GM13976 (cell line): ENCODE measurements around the gene VPREB3.

Experiments used
- DNase-seq: peaks from one replicate; pipeline ENCODE4 v3.0.0; 2012; ENCODE audit warnings: low spot score
- CTCF ChIP-seq: IDR thresholded peaks from 2 replicates; pipeline ENCODE4 v1.5.1; 2012; ENCODE audit warnings: borderline replicate concordance, mild to moderate bottlenecking; ENCODE audit not compliant: insufficient read depth; ENCODE audit errors: extremely low read depth, missing control alignments, control extremely low read depth
- in situ Hi-C: fragments of 300-500 bp; cut with MboI; formaldehyde crosslinking; loops from one replicate; pipeline ENCODE4 v1.12.0; 2022; ENCODE audit warnings: low sequenced_read_pairs, mixed read lengths, inconsistent platforms; ENCODE audit not compliant: unreplicated experiment

VPREB3 gene

DNA sequence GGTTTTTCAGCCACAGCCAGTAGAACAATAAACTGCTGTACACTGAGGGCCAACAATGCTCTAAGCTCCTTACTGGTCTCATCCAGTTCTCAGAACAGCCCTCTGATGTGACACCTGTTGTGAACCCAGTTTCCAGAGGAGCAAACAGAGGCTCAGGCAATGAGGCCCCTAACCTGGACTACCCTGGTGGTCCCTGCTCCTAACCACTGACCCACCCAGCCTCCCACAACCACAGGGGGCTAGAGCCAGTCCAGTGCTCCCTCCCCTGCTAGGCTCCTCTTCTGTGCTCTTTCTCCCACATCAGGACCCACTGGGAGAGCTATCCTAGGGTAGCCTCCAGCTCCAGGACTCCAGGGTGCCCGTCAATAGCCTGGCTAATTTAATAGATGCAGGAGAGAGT lies 28.5 kb upstream of the VPREB3 start:
- no peak for DNase-seq
- in situ Hi-C loops: no loop called here
- no peak for TF ChIP-seq CTCF

DNA sequence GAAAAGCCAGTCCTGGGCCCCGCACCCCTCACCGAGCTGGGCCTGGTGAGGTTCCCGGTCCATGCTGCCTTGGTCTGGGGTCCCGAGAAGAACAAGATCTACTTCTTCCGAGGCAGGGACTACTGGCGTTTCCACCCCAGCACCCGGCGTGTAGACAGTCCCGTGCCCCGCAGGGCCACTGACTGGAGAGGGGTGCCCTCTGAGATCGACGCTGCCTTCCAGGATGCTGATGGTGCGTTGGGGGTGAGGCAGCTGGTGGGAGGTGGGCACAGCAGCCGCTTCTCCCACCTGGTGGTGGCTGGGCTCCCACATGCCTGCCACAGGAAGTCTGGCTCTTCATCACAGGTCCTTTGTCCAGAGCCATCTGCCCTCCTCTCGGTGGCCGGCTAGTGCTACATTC lies 28.0 kb upstream of the VPREB3 start:
- in situ Hi-C loops: no loop called here
- no peak for DNase-seq
- TF ChIP-seq CTCF: no peak

DNA sequence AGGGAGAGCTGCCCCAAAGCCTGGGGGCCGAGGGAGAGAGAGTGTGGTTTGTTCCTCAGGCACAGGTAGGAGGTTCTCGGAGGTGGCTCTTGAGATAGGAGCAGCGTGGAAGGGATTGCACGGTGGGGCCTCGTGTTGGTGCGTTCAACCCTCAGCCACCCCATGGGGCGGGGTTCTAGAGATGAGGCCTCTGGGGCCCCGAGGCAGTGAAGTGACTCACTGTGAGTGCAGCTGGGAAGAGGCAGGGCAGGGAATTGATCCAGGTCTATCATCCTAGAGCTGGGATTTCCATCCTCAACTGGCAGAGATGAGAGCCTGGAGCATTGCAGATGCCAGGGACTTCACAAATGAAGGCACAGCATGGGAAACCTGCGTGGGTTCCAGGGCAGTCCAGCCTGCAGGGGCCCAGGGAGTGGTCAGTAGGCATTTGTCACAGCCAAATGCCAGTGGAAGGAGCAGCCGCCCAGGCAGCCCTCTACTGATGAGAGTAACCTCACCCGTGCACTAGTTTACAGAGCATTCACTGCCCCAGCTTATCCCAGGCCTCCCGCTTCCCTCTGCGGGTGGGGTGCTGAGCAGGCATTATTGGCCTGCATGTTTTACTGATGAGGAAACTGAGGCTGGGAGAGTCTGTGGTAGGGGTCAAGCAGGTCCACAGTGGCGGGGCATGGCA lies 27.4 kb upstream of the VPREB3 start:
- DNase-seq: no peak
- in situ Hi-C loops: no loop called here
- no peak for TF ChIP-seq CTCF

GRCh38 chr22:23781065-23781464 lies 26.8 kb upstream of the VPREB3 start:
- no peak for DNase-seq
- in situ Hi-C loops: no loop called here
- no peak for TF ChIP-seq CTCF

DNA sequence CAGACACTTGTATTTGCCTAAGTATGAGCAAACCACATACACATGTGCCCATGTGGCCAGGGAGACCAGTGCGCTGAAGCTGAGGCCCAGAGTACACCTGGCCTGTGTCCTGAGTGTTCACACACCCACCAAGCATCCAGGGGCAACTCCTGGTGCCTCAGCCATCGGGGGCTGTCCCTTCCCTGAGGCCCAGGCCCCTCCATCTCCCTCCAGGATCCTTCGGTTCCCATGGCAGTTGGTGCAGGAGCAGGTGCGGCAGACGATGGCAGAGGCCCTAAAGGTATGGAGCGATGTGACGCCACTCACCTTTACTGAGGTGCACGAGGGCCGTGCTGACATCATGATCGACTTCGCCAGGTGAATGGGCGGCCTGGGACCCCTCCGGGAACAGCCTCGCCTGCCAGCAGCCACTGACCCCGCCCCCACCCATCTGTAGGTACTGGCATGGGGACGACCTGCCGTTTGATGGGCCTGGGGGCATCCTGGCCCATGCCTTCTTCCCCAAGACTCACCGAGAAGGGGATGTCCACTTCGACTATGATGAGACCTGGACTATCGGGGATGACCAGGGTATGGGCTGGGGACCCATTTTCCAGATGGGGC lies 26.0 kb upstream of the VPREB3 start:
- DNase-seq: no peak
- in situ Hi-C loops: no loop called here
- TF ChIP-seq CTCF: no peak

- in situ Hi-C loops: no loop called here
- no peak for TF ChIP-seq CTCF
- DNase-seq: no peak
Measured at GRCh38 chr22:23779731-23780130, 25.5 kb upstream of the VPREB3 start.
